GM18507 (cell line): ENCODE data around the gene NAA60.
"Not testable (repeated sequence)": the region's sequence is repeated elsewhere in the genome, so short reads cannot be mapped to it uniquely, and the experiment has no call there.

ENCODE experiments used
- DNase-seq: peaks from one replicate; pipeline ENCODE4 v3.0.0; 2011; ENCODE audit warnings: low read depth; ENCODE audit not compliant: insufficient read length; ENCODE audit errors: extremely low spot score
- FAIRE-seq: peaks from 2 replicates; lab custom pipeline; 2011; peaks lifted over from hg19 to GRCh38; lab: Jason Lieb, UNC

The NAA60 gene

DNA sequence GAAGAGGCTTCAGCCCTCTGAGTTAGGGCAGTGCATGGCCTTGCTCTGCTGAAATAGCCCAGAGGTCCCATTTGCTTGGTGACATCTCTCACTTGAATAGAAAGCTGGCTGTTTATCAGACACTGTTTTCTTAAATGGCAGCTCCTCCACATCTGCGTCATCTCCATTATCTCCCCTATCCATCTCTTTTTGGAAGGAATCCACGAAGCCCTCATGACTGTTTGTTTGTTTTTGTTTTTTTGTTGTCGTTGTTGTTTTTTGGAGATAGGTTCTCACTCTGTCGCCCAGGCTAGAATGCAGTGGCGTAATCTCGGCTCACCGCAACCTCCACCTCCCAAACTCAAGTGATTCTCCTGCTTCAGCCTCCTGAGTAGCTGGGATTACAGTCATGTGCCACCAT is 16.6 kb downstream of the NAA60 start:
- FAIRE-seq (no peak), DNase-seq (no peak)

GRCh38 chr16:3460585-3460984 is 17.1 kb downstream of the NAA60 start:
- DNase-seq (no peak), FAIRE-seq (no peak)

DNA sequence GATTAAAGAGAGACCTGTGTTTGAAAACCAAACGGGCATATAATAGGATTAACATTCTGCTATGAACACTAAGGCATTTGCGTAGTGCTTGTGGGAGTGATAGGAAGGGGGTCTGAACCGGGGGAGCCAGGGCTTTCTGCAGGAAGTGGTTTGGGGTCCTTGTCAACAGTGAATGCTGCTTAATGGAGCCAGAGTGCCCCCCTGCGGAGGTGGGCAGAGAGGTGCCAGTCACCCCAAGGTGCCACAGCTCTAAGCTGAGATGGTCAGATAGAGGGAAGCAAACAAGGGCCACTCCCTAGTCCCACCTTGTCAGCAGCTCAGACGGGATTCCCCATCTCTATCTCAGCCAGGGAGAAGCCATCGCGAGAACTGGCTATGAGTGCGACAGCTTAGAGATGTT is 17.7 kb downstream of the NAA60 start:
- DNase-seq (no peak), FAIRE-seq (no peak)

GRCh38 chr16:3465301-3465700 is 21.8 kb downstream of the NAA60 start:
- no peak for DNase-seq
- no peak for FAIRE-seq

DNA sequence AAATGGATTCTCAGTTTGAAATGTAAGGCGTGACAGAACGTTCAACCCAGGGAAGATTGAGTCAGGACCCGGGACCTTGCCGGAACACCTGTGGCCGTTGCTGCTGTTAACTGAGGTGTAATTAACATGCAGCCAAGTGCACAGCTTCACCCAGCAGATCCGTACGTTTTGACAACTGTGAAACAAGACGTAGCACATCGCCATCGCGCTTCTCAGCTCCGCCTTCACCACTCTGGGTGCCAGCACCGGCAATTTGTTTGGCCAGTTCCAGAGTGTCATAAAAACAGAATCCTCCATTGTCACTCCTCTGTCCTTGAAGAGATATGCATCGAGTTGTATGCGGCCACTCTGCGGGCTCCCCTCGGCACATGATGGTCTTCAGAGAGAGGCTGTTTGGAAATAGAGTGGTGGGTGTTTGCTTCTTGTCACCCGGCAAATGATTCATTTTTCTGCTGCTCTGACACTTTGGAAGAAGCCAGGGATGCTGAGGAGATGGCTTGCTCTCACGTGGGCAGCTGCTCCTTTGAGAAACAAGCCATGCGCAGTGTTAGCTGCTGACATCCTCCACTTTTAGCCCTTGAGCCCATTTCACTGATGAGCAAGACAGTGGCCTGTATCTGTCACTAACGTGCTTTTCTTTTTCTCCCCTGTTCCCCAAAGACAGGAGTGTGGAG is 22.6 kb downstream of the NAA60 start:
- FAIRE-seq (no peak), DNase-seq (no peak)

- FAIRE-seq: no peak
Observed at GRCh38 chr16:3467182-3467581, 23.7 kb downstream of the NAA60 start.

DNA sequence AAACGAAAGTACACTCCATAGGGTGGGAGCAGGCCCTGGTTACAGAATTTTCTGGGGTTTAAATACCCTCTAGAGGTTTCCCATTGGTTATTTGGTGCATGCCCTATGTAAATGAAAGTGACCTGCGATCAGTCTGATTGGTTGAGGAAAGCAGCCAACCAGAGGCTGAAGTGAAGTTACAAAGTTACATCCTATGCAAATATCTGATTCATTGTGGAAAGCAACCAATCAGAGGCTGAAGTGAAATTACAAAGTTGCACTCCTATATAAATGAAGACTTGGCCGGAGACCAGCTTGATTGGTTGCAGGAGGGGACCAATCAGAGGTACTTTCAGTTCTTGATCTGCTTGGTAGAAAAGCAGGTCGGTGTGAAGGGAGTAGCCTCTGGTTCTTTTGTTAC is 24.4 kb downstream of the NAA60 start:
- DNase-seq (no peak), FAIRE-seq (no peak)

More at GRCh38 chr16:3467182-3467581, 23.7 kb downstream of the NAA60 start:
- no peak for DNase-seq

DNA sequence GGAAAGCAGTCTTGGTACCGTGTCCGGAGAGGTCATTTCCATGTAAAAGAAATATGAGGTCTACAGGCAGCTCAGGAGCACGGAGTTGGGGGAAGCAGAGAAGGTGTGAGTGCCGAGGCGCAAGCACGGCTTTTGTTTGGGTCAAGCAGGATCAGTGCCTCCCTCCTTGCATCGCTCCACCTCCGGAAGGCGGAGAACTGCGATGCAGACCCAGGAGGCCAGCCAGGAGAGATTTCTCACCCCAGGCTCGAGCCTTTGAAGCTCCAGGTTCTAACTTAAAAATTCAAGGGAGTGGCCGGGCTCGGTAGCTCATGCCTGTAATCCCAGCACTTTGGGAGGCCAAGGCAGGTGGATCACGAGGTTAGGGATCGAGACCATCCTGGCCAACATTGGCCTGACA is 25.0 kb downstream of the NAA60 start:
- FAIRE-seq: no peak
- DNase-seq: no peak

- FAIRE-seq (no peak), DNase-seq (no peak)
Observed at GRCh38 chr16:3469736-3470135, 26.3 kb downstream of the NAA60 start.

- no peak for FAIRE-seq
- no peak for DNase-seq
Observed at GRCh38 chr16:3470723-3471122, 27.2 kb downstream of the NAA60 start.

GRCh38 chr16:3471518-3472176 is 28.2 kb downstream of the NAA60 start:
- no peak for FAIRE-seq
- no peak for DNase-seq

- DNase-seq: no peak
- no peak for FAIRE-seq
Observed at GRCh38 chr16:3472878-3473595, 29.6 kb downstream of the NAA60 start.

GRCh38 chr16:3473596-3473943 is 30.1 kb downstream of the NAA60 start:
- DNase-seq, FAIRE-seq: not testable (repeated sequence)

DNA sequence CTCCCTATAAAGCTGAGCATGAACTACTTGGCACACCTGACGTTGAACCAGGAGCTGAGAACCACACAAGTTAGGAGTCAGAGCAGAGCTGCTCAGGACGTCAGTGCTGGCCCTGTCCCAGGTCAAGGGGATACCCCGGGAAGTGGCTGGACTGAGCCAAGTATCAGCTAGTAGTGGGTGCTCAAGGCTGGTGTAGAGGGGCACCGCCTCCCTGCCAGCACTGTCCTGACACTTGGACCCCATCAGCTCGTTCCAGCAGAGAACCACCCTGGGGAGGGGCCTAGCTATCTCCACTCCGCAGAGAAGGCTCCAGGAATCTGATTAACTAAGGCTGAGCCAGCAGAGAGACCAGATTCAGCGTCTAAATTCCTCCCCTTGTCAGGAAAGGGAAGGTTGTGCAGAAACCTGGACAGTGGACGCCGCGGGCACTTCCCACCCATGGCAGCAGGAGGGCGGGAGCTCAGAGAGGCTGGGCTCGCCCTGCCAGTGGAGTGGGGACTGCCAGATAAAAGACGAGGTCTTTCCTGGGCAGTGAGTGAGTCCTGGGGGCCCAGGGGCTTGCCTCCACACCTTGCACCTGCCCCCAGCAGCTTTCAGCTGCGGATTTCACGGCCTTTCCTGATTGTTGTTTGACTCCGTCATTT is 30.8 kb downstream of the NAA60 start:
- DNase-seq (no peak), FAIRE-seq (no peak)

DNA sequence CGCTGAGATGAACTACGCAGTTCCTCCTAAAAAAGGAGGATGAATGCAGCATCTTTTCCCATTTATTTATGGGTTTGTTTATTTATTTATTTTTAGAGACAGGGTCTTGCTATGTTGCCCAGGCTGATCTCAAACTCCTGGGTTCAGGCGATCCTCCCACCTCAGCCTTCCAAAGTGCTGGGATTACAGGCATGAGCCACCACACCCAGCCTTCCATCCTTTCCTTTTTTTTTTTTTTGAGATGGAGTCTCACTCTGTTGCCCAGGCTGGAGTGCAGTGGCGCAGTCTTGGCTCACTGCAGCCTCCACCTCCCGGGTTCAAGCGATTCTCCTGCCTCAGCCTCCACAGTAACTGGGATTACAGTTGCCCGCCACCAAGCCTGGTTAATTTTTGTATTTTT is 31.4 kb downstream of the NAA60 start:
- FAIRE-seq: not testable (repeated sequence)

DNA sequence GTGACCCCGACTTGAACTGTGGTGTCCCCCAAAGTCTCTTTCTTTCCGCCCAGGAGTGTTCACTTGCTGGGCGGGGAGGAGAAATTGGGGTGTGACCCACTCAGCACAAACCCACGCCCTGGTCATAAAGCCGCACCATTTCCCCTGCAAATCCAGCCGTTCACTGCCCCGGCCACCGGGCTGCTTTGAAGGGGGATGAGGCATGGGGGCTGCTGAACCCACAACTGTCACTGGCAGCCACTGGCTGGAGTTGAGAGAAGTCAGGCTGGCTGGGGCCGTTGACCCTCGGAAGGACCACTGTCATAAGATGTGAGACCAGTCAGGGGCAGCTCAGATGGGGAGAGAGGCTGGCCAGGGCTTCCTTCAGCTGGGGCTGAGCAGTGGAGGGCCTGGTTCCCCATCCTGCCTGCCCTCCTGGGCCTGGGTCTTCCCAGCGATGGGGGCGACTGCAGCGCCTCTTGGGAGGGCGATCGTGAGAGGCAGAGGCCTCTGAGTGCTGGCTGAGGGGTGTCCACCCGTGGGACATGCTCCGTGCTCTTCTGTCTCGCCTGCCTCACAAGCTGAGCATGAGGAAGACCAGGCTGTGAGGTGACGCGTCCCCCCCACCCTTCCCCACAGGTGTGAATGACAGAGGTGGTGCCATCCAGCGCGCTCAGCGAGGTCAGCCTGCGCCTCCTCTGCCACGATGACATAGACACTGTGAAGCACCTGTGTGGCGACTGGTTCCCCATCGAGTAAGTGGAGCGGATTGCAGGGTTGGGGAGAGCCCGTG is 32.3 kb downstream of the NAA60 start:
- FAIRE-seq: no peak

More for the DNA sequence above, 31.4 kb downstream of the NAA60 start:
- DNase-seq: not testable (repeated sequence)

DNA sequence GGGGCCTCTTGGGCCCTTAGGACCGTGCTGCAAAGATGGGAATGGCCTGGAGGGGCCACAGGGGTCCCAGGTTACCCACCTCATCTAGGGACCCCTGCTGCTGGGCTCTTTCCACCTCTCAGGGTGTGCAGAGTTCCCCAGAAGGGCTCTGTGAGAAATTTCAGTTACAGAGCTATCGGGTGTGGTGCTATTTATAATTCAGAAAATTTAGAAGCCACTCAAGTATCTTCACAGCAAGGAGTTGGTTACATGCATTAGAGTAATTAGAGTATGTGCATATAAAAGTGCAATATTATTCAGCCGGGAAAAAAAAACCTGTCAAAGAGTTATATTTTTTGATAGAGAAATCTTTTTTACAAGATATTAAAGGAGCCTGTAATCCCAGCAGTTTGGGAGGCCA is 32.9 kb downstream of the NAA60 start:
- FAIRE-seq: no peak
- no peak for DNase-seq

More for the DNA sequence above, 32.3 kb downstream of the NAA60 start:
- DNase-seq: no peak

GRCh38 chr16:3478242-3478925 is 34.9 kb downstream of the NAA60 start:
- DNase-seq: no peak
- FAIRE-seq: no peak

DNA sequence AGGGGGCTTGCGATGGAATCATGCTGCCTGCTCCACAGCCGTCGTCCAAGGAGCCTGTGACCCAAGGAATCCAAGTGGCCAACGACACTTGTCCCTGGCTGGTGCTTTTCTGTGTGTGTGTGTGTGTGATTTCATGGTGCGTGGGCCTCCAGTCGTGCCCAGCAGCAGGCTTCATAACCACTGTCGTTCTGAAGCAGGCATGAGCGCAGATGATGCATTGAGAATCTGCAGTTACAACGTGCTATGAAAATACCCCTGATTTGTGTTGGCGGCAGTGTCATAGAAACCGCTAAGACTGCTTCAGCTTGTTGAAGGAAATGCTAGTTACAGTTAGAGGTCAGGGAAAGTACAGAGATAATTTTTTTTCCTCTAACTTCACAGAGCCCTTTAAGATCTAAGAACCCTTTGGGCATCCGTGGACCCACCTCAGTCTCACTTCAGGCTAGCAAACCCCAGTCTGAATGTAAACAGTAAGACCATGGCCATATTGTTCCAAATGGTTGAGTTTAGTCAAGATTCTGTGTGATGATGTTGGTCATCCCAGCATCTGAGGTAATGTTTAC is 36.3 kb downstream of the NAA60 start:
- no peak for DNase-seq
- FAIRE-seq: no peak
